K562 (cell line): ENCODE measurements around the gene DGLUCY. TPM values are rescaled to one million over a fixed set of nuclear protein-coding genes. Genes with fewer than 3 reads are reported as not detected.
A peak's percentile ranks its signal among the peaks of the same experiment; 100 is the strongest.

Source experiments
- CSDE1 ChIP-seq, 2 experiments: fragments of 450-650 bp; IDR thresholded peaks; 2 replicates each; pipeline ENCODE4 v1.6.1; 2016; ENCODE audit warnings: mild to moderate bottlenecking in 1 of 2
- HOMEZ ChIP-seq: fragments of 250-450 bp; sonication (Bioruptor Pico); IDR thresholded peaks from 2 replicates; pipeline ENCODE4 v1.4.0; 2020; ENCODE audit warnings: mild to moderate bottlenecking, moderate library complexity
- KLF16 ChIP-seq: IDR thresholded peaks from 2 replicates; pipeline ENCODE4 v1.6.1; 2016; ENCODE audit warnings: antibody characterized with exemption
- KLF6 ChIP-seq: fragments of 250-450 bp; sonication (Bioruptor Pico); IDR thresholded peaks from 2 replicates; pipeline ENCODE4 v1.4.0; 2020; ENCODE audit warnings: mild to moderate bottlenecking, moderate library complexity, borderline replicate concordance
- MAZ ChIP-seq, 2 experiments: fragments of 450-650 bp in 1 of 2; sonication (generic) in 1 of 2; formaldehyde crosslinking; IDR thresholded peaks in 1 of 2; conservative IDR thresholded peaks in 1 of 2; 2 replicates each; pipeline versions ENCODE4 v1.4.0 to v1.5.0; 2020; ENCODE audit warnings: mild to moderate bottlenecking in 1 of 2, missing genetic modification reagents in 1 of 2
- NR1H2 ChIP-seq: sonication (generic); formaldehyde crosslinking; IDR thresholded peaks from 2 replicates; pipeline ENCODE4 v1.4.0; 2020; ENCODE audit warnings: mild to moderate bottlenecking, missing genetic modification reagents
- NR2C2 ChIP-seq, 2 experiments: fragments of 200-800 bp in 1 of 2; sonication (Bioruptor generic) in 1 of 2; sonication (generic) in 1 of 2; formaldehyde crosslinking in 1 of 2; IDR thresholded peaks; 2 replicates each; pipeline versions ENCODE4 v1.6.1 to v1.8.0; 2016 to 2022; ENCODE audit warnings: mild to moderate bottlenecking in 1 of 2, missing compliant biosample characterization in 1 of 2, missing genetic modification characterization in 1 of 2, missing genetic modification reagents in 1 of 2
- REST ChIP-seq, 2 experiments: fragments of 450-650 bp; formaldehyde crosslinking in 1 of 2; IDR thresholded peaks; 2 replicates each; pipeline versions ENCODE4 v1.4.0 to v1.6.1; 2014 to 2020; ENCODE audit warnings: mild to moderate bottlenecking in 2 of 2, borderline replicate concordance in 1 of 2, low read depth in 1 of 2
- SMC3 ChIP-seq: conservative IDR thresholded peaks from 2 replicates; pipeline ENCODE4 v1.6.1; 2011; ENCODE audit warnings: low read depth, low read length, improper control_type of control experiment; ENCODE audit not compliant: insufficient read depth
- STAT5A ChIP-seq: IDR thresholded peaks from 2 replicates; pipeline ENCODE4 v1.6.1; 2012; ENCODE audit warnings: low read length, inconsistent platforms, borderline replicate concordance
- ZBTB17 ChIP-seq: fragments of 450-650 bp; formaldehyde crosslinking; IDR thresholded peaks from 2 replicates; pipeline ENCODE4 v1.4.0; 2020; ENCODE audit warnings: mild to moderate bottlenecking
- ZNF263 ChIP-seq: sonication (generic); formaldehyde crosslinking; IDR thresholded peaks from 2 replicates; pipeline ENCODE4 v1.8.0; 2022; ENCODE audit warnings: mild to moderate bottlenecking, missing genetic modification reagents, borderline replicate concordance
- ZNF384 ChIP-seq: IDR thresholded peaks from 2 replicates; pipeline ENCODE4 v1.6.1; 2012; ENCODE audit warnings: low read depth, low read length, improper control_type of control experiment
- ZNF764 ChIP-seq: fragments of 250-450 bp; sonication (Bioruptor Pico); IDR thresholded peaks from 2 replicates; pipeline ENCODE4 v1.4.0; 2020; ENCODE audit warnings: low read depth, mild to moderate bottlenecking, moderate library complexity
- polyA plus RNA-seq, 8 experiments: library from polyadenylated mRNA; depleted of rRNA in 4 of 8; stranded (reverse) in 5 of 8; unstranded in 3 of 8; fragments of >200 nt; fragmentation: Nextera tagmentation in 2 of 8; fragmentation: Illumina TruSeq in 1 of 8; extraction: Ambion mirVana in 2 of 8; extraction: Trizol in 1 of 8; gene quantifications; 2 replicates each; pipeline versions ENCODE4 v1.2.1 to v1.2.3, GENCODE V29; 2011 to 2014; ENCODE audit warnings: inconsistent platforms in 1 of 8, missing spikeins in 1 of 8
- total RNA-seq, 7 experiments: library from RNA; depleted of rRNA in 6 of 7; stranded (reverse); fragments of >200 nt in 6 of 7; fragmentation: Illumina TruSeq in 2 of 7; extraction: Trizol in 2 of 7; gene quantifications; 2 replicates each; pipeline versions ENCODE4 v1.2.1 to v1.2.3, GENCODE V29; 2011 to 2021; ENCODE audit warnings: low replicate concordance in 1 of 7
- TF ChIP-seq, protein P1 (sequence below): fragments of 450-650 bp; IDR thresholded peaks from 2 replicates; pipeline ENCODE4 v1.6.1; 2016

Gene DGLUCY
- total and polyA plus RNA-seq, 9 of the 15 experiments (the other 6 are each of a cell fraction or from before 2014, with no cell fraction given): 9.9 to 28.4 (median 21.0) TPM

- TF ChIP-seq, protein P1, sequence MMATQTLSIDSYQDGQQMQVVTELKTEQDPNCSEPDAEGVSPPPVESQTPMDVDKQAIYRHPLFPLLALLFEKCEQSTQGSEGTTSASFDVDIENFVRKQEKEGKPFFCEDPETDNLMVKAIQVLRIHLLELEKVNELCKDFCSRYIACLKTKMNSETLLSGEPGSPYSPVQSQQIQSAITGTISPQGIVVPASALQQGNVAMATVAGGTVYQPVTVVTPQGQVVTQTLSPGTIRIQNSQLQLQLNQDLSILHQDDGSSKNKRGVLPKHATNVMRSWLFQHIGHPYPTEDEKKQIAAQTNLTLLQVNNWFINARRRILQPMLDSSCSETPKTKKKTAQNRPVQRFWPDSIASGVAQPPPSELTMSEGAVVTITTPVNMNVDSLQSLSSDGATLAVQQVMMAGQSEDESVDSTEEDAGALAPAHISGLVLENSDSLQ: 0 out of 2 replicates have a peak, but pooled peaks have one; percentile 6
- TF ChIP-seq NR1H2 (CRISPR knock-in tag): no peak
- no peak for TF ChIP-seq STAT5A
- no peak for TF ChIP-seq CSDE1 (IDR thresholded peaks at IDR 0.05)
- TF ChIP-seq REST (IDR thresholded peaks at IDR 0.05; ENCODE audit: borderline replicate concordance): peak; percentile 85
- no peak for TF ChIP-seq REST (CRISPR knock-in tag; IDR thresholded peaks at IDR 0.05; ENCODE audit: low read depth)
- TF ChIP-seq ZNF263 (CRISPR knock-in tag): no peak
- no peak for TF ChIP-seq HOMEZ
- TF ChIP-seq ZNF764 (CRISPR knock-in tag): no peak
- no peak for TF ChIP-seq ZNF384
- peak in 1 of 2 experiments; percentile 23; a peak in 1 of 4 replicates for TF ChIP-seq MAZ (CRISPR knock-in tag; conservative IDR thresholded peaks at IDR 0.05 in 1 of 2, IDR thresholded peaks at IDR 0.05 in 1 of 2)
- TF ChIP-seq NR2C2 (CRISPR knock-in tag; IDR thresholded peaks at IDR 0.05): no peak
- no peak for TF ChIP-seq NR2C2 (tag; IDR thresholded peaks at IDR 0.05)
- TF ChIP-seq KLF6 (CRISPR knock-in tag): no peak
- TF ChIP-seq KLF16: 0 out of 2 replicates have a peak, but pooled peaks have one; percentile 12
- TF ChIP-seq ZBTB17: no peak
- peak; percentile 32; the same call in 1 of the 2 replicates for TF ChIP-seq SMC3
These were observed 63.5 kb downstream of the DGLUCY start (continued) for GRCh38 chr14:91177073-91178034.
